HK-2 (cell line): ENCODE results near the gene FRMD4A.
"Not testable (repeated sequence)": the region's sequence is repeated elsewhere in the genome, so short reads cannot be mapped to it uniquely, and the experiment has no call there.

Source experiments
- DNase-seq: peaks from one replicate; pipeline ENCODE4 v3.0.0-alpha.2; 2018; ENCODE audit not compliant: unreplicated experiment

The FRMD4A gene

DNA sequence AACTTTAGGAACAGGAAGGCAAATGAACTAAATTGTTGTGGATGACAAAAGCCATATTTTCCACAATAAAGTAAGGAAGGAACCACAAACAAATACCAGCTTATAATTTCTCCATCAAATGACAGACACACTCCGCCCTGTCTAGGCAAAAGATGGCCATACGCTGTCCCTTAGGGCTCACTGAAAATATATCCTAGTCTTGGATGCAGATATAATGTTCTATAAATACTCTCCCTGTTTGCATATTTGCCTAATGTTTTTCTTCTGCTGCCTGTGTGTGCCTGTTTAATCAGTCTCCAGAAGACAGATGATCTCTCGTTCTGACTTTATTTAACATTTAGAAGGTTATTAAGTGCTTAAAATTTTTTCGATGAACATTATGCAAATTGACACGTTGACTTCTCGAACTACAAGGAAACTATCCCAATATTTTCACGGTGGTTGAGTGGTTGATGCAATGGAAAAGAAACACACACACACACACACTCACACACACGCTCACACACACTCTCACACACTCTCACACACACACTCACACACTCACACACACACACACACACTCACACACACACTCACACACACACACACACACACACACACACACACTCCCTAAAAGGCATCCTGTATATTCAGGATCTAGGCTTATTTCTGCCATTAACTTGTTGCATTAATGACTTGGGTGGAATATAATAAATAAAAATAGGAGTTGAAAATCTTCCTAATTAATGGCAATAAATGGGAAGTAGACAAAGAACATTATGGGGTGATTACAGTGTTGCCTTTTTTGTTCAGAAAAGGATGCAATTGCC lies 446.9 kb downstream of the FRMD4A start:
- DNase-seq: no peak

DNA sequence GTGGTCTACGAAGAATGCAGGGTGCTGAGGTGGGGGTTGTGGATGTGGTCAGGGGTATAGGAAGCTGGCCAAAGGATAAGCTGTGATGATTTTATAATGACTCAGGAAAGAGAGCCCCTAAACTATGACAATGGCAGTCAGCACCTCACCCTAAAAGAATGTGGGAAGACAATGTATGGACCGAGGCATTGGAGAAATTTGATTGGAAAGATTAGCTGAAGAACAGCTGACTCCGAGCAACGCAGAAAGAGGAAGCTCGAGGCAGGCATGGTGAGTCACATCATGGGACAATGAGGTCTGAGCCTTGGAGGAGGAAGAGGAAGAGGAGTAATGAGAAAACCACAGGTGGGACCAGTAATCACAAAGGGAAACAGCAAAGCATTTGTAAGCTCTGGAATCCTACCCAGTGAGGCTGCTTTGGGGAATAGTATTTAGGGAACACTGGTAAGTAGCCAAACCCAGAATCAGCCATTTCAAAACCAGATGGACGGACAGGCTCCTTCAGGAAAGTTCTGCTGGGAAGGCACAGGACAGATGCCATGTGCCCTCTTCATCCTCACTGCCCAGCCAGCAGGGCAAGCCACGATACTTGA lies 448.5 kb downstream of the FRMD4A start:
- peak; percentile 77 for DNase-seq

DNA sequence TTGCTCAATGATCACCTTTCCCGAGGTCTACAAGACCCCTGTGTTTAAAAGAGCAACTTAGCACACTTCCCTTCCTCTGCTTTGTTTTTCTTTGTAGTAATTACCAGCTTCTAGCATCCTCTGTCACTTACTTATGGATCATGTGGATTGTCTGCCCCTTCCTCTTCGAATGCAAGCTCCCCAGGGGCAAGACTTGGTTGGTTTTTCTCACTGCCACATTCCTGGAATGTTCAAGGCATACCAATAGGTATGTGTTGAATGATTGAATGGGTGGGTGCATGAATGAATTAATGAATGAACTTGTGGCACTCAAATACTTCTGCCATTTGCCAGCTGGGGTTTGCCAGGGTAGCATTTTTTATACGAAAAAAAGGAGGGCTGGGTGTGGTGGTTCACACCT lies 450.0 kb downstream of the FRMD4A start:
- DNase-seq: no peak

DNA sequence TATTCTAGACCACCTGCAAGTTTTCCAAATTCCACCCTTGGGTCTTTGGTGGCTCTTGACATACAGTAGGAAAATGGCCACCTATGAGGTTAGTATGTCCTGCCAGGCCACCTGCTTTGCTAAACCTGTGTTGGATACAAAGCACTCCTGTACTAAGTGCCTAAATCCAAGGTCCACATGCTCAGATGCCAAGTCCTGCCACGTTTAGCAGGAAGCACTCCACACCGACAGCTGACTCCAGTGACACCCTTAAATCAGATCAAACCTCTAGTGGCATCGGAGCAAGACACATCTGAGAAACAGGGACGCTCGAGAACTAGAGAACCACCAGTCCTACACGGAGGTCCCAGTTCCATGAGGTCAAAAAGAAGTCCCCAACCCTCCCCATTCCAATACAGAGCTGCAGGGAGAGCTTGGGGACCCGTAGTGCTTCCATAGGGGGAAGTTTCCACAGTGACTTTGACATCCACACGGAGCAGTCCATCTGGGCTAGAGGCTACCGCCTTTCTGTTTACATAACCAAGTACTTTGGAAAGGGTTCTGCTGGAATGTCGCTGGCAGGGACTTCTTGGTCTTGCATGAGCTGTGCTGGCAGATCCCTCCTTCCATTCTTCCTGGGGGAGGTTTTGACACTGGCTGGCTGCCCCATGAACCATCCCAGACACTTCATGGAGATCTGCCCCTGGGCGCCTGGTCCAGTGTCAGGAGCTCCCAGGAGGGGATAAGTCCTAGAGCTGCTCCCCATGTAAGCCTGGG lies 453.4 kb downstream of the FRMD4A start:
- no peak for DNase-seq

DNA sequence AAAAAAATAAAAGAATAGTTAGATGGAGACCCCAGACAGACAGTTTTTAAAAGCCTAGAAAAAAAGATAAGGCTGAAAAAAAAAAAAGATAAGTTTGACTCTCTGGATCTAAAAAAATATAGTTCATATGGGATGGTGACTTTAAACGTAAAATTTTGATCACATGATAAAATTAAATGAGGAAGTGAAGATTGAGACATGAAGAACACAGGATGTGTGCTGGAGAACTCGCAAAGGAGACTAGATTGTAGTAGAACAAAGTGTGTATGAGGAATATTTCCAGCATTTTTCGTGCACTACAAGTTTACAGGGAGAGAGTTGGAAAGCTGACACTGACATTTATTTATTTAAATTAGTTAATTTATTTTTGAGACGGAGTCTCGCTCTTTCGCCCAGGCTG lies 457.5 kb downstream of the FRMD4A start:
- no peak for DNase-seq

DNA sequence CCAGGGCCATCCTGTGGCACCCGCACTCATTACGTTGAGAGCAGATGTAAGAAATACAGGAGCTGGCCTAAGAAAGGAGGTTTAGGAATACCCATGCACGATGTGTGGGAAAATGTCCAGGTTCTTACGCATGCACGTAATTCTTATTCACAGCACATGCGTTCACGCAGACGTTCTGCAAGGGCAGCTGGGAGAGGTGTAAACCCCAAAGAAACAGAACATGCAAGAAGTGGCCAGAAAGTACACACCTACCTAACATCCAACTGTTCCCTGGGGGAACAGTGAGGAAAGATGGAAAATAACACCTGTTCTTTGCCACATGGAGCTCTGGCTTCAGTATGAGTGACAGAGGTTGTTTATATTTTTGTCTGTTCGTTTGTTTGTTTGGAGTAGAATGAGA lies 458.3 kb downstream of the FRMD4A start:
- DNase-seq: no peak

DNA sequence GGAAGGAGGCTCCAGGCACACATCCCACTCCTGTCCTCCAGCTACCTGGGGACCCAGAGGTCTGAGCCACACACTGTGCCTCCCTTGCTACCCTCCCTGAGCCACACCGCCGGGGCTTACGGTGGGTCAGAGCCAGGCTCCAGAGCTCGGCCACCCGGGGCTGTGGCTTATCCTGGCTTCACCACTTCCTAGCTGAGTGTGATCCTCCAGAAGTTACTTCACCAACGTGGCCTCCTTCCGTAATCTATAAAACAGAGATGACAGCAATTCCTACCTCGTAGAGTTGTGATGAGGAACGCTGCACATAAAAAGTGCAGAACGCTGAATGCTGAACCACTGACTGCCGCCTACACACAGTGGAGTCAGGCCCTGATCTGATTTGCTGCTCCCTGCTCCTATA lies 458.9 kb downstream of the FRMD4A start:
- no peak for DNase-seq

DNA sequence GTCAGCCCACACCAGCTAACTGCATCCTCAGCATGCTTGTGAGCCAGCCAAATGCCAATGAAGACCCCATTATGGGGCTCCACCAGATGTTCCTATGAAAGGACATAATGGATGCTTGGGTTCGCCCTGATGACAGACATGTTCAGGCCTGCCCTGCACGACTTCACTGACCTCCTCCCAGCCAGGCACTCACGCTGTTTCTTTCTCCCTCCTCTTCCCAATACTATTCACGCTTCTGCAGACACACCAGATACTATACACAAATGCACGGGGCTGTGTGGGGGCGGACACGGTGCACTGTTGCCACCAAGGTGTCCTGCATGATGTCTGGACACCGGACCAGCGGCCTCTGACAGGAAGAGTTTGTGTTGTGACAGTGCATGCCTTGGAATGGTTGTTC lies 459.7 kb downstream of the FRMD4A start:
- no peak for DNase-seq

DNA sequence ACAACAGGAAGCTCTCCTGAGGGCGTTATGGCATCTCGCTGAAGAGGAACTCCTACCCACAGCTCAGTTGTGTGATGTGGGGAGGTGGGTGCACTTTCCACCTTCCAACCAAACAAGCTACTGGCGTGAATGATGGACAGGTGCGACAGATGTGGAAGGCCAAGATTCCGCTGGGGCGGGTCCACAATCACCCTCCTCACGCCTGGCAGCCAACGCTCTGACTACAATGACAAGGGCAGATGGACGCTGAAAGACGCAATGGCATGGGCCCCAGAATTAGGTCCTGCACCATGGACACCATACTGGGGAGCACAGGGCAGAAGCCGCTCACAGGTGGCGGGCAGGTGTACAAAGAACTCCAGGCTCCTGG lies 461.4 kb downstream of the FRMD4A start:
- DNase-seq: no peak

DNA sequence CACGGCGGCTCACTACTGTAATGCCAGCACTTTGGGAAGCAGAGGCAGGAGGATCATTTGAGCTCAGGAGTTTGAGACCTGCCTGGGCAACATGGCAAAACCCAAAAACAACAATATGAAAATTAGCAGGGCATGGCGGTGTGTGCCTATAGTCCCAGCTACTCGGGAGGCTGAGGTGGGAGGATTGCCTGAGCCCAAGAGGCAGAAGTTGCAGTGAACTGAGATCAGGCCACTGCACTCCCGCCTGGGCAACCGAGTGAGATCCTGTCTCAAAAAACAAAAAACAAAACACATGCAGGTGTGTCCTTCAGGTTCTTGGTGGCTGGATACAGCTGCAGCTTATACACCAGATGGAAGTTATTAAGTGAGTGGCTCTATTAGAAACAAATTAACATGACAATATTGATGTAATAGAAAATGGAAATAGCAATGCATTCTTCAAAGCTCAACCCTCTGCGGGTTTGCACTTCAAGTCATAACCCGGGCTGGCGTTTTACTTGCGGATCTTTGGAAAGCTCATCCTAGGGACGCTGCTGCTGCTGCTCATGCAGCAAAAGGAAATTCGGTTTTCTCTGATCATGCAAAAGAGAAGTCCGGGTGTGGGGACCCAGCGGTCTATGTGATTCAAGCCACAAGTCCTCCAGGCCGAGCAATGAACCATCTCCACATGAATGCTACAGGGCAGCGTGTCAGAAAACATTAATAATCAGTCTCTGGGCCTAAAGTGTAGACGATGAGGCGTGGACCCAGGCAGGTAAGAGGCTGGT lies 462.0 kb downstream of the FRMD4A start:
- DNase-seq: no peak

DNA sequence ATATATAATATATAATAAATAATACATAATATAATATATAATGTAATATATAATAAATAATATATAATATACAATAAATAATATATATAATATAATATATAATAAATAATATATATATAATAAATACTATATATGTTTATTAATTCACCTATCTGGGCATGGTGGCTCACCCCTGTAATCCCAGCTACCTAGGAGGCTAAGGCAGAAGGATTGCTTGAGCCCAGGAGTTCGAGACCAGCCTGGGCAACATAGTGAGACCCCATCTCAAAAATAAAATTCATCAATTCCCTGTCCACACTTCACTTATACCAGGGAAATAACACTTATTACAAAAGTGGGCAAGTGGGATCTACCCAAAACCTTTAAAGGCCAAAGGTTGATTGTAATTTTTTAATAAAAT lies 462.9 kb downstream of the FRMD4A start:
- DNase-seq: no peak

DNA sequence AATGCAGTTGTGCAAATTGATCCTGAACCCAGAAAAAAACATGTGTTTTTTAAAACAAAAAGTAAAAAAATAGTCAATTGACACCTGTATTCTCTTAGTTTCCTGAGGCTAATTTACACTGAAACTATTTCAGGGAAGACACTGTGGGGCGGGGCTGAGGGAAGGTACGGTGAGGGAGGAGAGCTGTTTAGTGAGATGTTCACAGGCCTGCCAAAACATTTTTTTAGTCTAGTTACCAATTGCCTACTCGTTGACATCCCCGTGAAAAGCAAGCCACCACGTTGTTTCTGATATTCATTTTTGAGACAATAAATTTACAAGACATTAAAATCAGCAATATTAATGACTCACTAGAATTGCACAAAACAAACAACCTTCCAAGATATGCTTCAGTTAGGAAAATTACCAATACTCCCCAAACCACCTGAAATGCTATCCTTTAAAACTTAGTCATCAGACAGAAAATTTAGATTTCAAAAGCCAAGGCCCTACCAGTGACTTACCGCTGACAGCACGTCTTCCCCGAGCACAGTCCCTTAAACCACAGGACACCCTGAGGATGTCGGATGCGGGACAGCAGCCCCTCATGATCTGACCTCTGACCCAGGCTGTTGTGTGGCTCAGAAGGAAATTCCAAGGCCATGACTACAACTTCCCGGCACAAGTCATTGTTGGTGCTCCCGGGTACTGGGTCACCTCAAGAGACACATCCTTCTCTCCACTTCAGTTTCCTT lies 464.8 kb downstream of the FRMD4A start:
- peak; percentile 59 for DNase-seq

DNA sequence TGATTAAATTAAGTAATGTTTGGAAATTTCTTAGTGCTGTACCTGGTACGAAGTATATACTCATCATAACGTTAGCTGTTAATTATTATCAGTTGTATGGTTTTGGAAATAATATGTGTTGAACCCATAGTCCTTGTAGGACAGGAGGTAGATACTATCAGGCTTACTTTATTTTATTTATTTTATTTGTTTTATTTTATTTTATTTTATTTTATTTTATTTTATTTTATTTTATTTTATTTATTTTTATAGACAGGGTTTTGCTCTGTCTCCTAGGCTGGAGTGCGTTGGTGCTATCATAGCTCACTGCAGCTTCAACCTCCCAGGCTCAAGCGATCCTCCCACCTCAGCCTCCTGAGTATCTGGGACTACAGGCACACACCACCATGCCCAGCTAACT lies 465.5 kb downstream of the FRMD4A start:
- DNase-seq: not testable (repeated sequence)

DNA sequence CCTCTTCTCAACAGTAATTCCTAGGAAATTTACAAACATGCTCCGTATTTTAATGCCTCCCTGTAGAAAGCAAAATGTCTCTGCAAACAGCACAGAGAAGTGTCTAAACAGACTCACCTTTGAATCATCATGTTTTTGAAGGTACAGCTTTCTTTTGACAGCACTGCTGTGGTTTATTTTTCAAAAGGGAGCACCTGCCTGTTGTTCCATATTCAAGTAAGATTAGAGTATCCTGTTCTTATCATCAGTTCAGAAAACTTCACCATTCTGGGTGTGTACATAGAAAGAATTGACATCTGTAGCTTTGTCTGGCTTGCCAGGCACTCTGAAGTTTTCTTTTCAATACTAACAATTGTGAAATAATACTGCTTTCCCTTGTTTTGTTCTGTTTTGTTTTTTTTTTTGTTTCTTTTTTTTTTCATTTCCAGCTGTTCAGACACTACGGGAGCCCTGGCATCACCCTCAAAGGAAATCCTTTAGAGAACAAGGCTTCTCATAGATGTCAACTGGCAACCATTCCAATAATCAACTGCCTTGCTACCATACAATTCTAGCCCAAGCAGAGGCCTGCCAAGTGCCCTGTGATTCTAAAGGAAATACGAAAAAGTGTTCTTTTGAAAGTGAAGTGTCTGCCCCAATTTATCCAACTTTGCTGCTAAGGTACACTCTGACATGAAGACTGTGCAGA lies 468.0 kb downstream of the FRMD4A start:
- no peak for DNase-seq

DNA sequence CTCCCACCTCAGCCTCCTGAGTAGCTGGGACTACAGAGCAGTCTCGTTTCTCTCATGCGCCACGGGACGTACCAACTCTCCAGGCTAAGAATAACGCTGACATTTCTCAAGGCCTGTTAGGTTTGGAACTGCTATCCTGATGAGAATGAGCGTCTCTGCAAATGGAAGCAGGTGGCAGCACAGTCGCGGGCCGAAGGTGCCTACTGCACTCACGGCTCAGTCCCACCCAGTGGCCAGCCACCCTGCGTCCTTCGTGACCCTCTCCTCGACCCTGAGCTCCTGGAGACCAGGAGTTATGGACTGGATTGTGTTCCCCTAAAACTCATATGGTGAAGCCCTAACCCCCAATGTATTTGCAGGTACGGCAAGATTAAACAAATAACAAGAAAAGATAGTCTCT lies 469.8 kb downstream of the FRMD4A start:
- DNase-seq: no peak

DNA sequence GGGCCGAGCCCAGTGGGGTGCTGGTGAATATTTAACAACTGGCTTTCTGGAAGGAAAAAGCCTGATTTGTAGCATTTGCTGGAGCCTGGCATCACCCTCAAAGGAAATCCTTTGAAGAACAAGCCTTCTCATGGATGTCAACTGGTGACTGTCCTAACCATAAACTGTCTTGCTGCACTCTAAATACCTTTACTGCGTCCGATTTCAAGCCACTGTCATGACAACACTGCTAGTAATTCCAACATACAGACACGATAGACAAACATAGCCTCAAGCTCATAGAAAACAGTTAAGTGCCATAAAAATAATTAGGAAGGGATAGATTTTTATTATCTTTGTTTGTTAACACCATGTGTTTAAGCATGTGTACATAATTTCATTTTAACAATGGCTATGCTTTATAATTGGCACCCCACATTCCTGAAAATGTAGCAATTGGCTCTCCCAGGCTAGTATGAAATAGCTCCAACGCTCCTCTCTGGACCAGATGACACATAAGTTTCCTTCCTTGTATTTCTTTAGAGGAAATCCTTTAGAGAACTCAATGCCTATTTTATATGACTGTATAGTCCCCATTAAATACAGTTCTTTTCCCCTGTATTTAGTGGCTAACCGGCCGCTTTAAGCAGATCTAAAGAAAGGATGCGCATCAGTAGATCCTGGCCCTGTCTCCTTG lies 470.6 kb downstream of the FRMD4A start:
- DNase-seq: no peak

DNA sequence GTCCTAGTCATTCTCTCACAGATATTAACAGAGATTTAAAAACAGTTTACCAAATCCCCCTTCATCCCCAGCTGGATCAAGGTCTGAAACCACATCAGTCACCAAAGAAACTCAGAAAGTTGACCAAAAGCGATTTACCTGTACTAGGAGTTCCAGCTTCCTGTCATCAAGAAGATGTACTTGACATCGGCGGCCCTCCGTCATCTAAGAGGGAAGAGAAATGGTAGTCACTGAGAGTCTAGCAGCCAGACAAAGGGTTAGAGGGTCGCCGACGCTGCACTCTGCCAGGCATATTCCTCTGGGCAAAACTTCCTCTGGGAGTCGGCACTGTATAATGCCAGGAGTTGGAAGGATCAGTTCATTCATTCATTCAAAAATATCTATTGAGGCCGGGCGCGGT lies 472.0 kb downstream of the FRMD4A start:
- DNase-seq: no peak

DNA sequence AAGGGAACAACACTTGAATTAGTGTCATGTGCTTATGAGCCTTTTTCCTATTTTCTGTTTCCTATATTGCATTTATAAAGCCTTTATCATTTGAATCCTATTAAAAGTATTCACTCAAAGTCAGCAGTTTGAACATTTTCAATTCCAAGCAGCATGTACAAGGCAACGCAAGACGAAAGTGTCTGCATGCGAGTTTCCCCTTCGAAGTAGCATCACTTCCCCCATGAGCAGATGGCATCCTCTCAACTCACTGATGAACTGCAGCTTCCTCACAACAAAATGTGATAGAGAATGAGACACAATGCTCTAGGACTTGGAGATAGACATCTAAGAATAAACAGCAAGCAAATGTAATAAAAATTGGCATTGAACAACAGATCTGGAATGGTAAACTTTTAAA lies 473.3 kb downstream of the FRMD4A start:
- DNase-seq: no peak

DNA sequence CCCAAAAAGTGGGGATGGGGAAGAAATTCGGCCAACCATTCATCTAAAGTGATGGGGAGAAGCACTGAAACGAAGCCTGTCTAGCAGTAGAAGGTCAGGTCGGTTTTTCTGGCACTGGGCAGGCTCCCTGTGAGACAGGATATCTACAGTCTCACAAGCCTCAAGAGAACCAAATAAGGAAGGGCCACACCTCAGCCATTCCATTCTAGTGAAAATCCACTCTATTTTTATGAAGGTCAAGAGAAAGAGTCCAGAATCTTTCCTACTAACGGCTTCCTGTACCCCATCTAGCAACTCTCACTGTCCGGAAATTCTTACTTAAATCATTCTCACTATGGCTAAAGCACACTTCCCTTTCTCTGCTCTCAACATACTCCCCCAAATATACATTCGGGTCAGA lies 476.9 kb downstream of the FRMD4A start:
- DNase-seq: no peak

DNA sequence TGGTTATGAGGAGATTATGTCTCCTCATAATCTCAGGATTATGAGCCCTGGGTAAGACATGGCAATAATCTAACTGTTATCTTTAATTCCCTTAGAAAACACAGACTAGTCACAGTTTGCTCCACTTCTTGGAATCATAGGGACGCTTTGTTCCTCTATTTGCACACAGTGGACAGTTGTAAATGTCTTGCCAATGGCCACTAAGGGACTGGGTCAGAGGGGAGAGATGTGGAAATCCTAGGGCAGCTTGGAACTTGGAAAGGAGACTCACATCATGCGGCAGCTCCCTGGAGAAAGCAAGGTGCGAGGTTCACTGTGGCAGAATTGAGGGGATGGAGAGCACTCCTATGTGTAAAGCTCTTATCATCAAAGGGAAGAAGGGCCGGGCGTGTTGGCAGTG lies 477.9 kb downstream of the FRMD4A start:
- DNase-seq: no peak
